Heart right ventricle (tissue), 16 donors: ENCODE data around the gene TMC3. TPM values are rescaled to one million over a fixed set of nuclear protein-coding genes. Genes with fewer than 3 reads are reported as not detected.

Source experiments
- ATAC-seq, 8 donors: fragments of 200-7000 bp; cut with Tn5 transposase; one replicate each; pipeline ENCODE4 v1.9.1; 2020; ENCODE audit warnings: mild to moderate bottlenecking in 8 of 8, moderate library complexity in 8 of 8, moderate number of reproducible peaks in 1 of 8
- DNase-seq, 2 donors: peaks; one replicate each; pipeline ENCODE4 v3.0.0-alpha.2; 2020
- H3K27ac ChIP-seq, 10 donors: fragments of 200-600 bp; sonication (generic) in 2 of 10; one replicate each; pipeline versions ENCODE4 v1.5.0 to v1.8.0; 2020 to 2022; ENCODE audit warnings: mild to moderate bottlenecking in 3 of 10
- H3K27me3 ChIP-seq, 7 donors: fragments of 200-600 bp; one replicate each; pipeline ENCODE4 v1.8.0; 2021 to 2022; ENCODE audit warnings: mild to moderate bottlenecking in 2 of 7
- H3K36me3 ChIP-seq, 9 donors: fragments of 200-600 bp; sonication (generic) in 1 of 9; one replicate each; pipeline versions ENCODE4 v1.5.0 to v1.8.0; 2020 to 2022; ENCODE audit warnings: mild to moderate bottlenecking in 2 of 9
- H3K4me1 ChIP-seq, 9 donors: fragments of 200-600 bp; sonication (generic) in 1 of 9; one replicate each; pipeline versions ENCODE4 v1.5.0 to v1.8.0; 2020 to 2022; ENCODE audit warnings: mild to moderate bottlenecking in 4 of 9
- H3K4me3 ChIP-seq, 10 donors: fragments of 200-600 bp; sonication (generic) in 2 of 10; one replicate each; pipeline versions ENCODE4 v1.5.0 to v1.8.0; 2020 to 2022; ENCODE audit warnings: mild to moderate bottlenecking in 7 of 10, moderate library complexity in 2 of 10
- H3K9me3 ChIP-seq, 11 donors: fragments of 200-600 bp in 10 of 11; sonication (generic) in 2 of 11; one replicate each; pipeline versions ENCODE4 v1.5.0 to v1.8.0; 2013 to 2022; ENCODE audit warnings: mild to moderate bottlenecking in 2 of 11, control low read depth in 1 of 11, moderate library complexity in 1 of 11
- CTCF ChIP-seq, 9 donors: fragments of 200-600 bp; sonication (generic) in 2 of 9; IDR thresholded peaks; one replicate each; pipeline versions ENCODE4 v1.5.0 to v1.8.0; 2021 to 2022; ENCODE audit warnings: antibody characterized with exemption in 9 of 9, mild to moderate bottlenecking in 5 of 9, moderate library complexity in 1 of 9
- WGBS, 2 donors: extraction: QIAGEN DNeasy Blood & Tissue Kit; methylation state at CpG; one replicate each; pipeline ENCODE4 v1.1.7; 2013; ENCODE audit warnings: inconsistent platforms in 1 of 2; 5-methylcytosine and 5-hydroxymethylcytosine counted together
- intact Hi-C, 10 donors: fragments of 100-400 bp; cut with DNase I; formaldehyde crosslinking; loops; one replicate each; pipeline versions ENCODE4 v1.11.1 to v1.14.2; 2022
- polyA plus RNA-seq, 2 donors: library from polyadenylated mRNA; stranded (reverse); fragments of 200-250 nt; gene quantifications; one replicate each; pipeline ENCODE4 v1.2.3, GENCODE V29; 2013
- total RNA-seq, 10 donors: library from RNA; stranded (reverse); fragmentation: NEBNext Ultra II Directional in 3 of 10; extraction: Animal tissue kit (Norgen Biotek cat#: 25700) in 3 of 10; gene quantifications; one replicate each; pipeline versions ENCODE4 v1.2.1 to v1.2.4, GENCODE V29; 2021 to 2023
- donor health status: Arrhythmogenic right ventricular cardiomyopathy.
- donor health status: ischemic (EF 13 %, LVEDD 7.1; RV severe dilation, severe dysfunction).
- donor health status: healthy with polysubstance abuse.
- donor health status: DM: no; HTN: yes; CAD: no.
- donor health status: DM: no; HTN: no; CAD: no.
- donor health status: ischemic (EF 25% LVEDD 6.9; RV normal size, moderate dysfunction).
- donor health status: ischemic (EF 25% LVEDD 5.7; RV mildly dilated, moderate dysfunction).
- donor health status: healthy.
- donor health status: DM: yes; HTN: yes; CAD: no.
- donor health status: Ischemic cardiomyopathy.
- donor health status: ischemic (EF 35%, LVEDD 5.7; RV mildly dilated, moderate dysfunction).
- donor health status: nonischemic (EF 11% LVEDD 7.7; RV severe dilation, severe dysfunction).
- donor health status: DM: yes; HTN: yes; CAD: no.
- donor health status: PGD.
- donor health status: ischemic (EF 29% LVEDD 5.4; RV normal size, mild dysfunction).
- donor health status: nonischemic (EF 23%, LVEDD 6.1; RV moderate dilation, normal function).

Gene TMC3
- total and polyA plus RNA-seq, 12 donors: under 0.01 TPM; not detected in 11

GRCh38 chr15:81385721-81386076, 11.7 kb upstream of the TMC3 start:
- peaks cover 0 to 3% (median 0%) of the 10 kb centered on the region in 7 donors for H3K27me3 ChIP-seq
- DNase-seq (no peak), ATAC-seq (no peak)
- WGBS, 2 donors: 95 to 97% methylated on average over 4 of the region's 4 CpGs
- H3K36me3 ChIP-seq: no peaks in the 10 kb centered on the region
- no peaks in the 10 kb centered on the region for H3K4me1 ChIP-seq
- intact Hi-C loops: loop anchor here in 2 of 10 donors (5.0 kb wide), 2 partner anchors 93 to 103 kb away; no protein-coding TSS in a partner anchor
- TF ChIP-seq CTCF (IDR thresholded peaks at IDR 0.05): no peak
- no peak overlapping the region for H3K27ac ChIP-seq
- no peak overlapping the region for H3K4me3 ChIP-seq
- peaks cover 0 to 3% (median 0%) of the 10 kb centered on the region in 11 donors for H3K9me3 ChIP-seq

- Histone ChIP-seq H3K9me3 (peaks cover 0 to 3% (median 0%) of the 10 kb centered on the region in 11 donors), H3K36me3 (no peaks in the 10 kb centered on the region), H3K27ac (no peak overlapping the region), H3K4me3 (no peak overlapping the region), H3K4me1 (no peaks in the 10 kb centered on the region), H3K27me3 (peaks cover 0 to 3% (median 0%) of the 10 kb centered on the region in 7 donors)
- no peak for ATAC-seq
- TF ChIP-seq CTCF (IDR thresholded peaks at IDR 0.05): no peak
- DNase-seq: no peak
- WGBS, 2 donors: 86 to 92% methylated on average over 6 of the region's 6 CpGs
- intact Hi-C loops: loop anchor here in 2 of 10 donors (5.0 kb wide), 2 partner anchors 93 to 103 kb away; no protein-coding TSS in a partner anchor
Measured at GRCh38 chr15:81384891-81385720, 11.1 kb upstream of the TMC3 start.

- intact Hi-C loops: no loop called here
- TF ChIP-seq CTCF (IDR thresholded peaks at IDR 0.05): no peak
- peaks cover 0 to 3% (median 0%) of the 10 kb centered on the region in 7 donors for H3K27me3 ChIP-seq
- peaks cover 0 to 3% (median 0%) of the 10 kb centered on the region in 11 donors for H3K9me3 ChIP-seq
- ATAC-seq (no peak), DNase-seq (no peak)
- 62 to 72% methylated on average over 2 of the region's 2 CpGs for WGBS, 2 donors
- H3K4me3 ChIP-seq: no peak overlapping the region
- H3K27ac ChIP-seq: no peak overlapping the region
- H3K4me1 ChIP-seq: peaks cover 0 to 11% (median 0%) of the 10 kb centered on the region in 9 donors
- no peaks in the 10 kb centered on the region for H3K36me3 ChIP-seq
Measured at GRCh38 chr15:81381720-81382119, 7.7 kb upstream of the TMC3 start.

- intact Hi-C loops: no loop called here
- Histone ChIP-seq H3K4me3 (no peak overlapping the region), H3K27me3 (peaks cover 0 to 3% (median 0%) of the 10 kb centered on the region in 7 donors), H3K4me1 (peaks cover 0 to 11% (median 0%) of the 10 kb centered on the region in 9 donors), H3K27ac (no peak overlapping the region), H3K9me3 (peaks cover 0 to 3% (median 0%) of the 10 kb centered on the region in 11 donors), H3K36me3 (no peaks in the 10 kb centered on the region)
- ATAC-seq (no peak), DNase-seq (no peak)
- 75 to 78% methylated on average over 2 of the region's 2 CpGs for WGBS, 2 donors
- no peak for TF ChIP-seq CTCF (IDR thresholded peaks at IDR 0.05)
Measured at GRCh38 chr15:81380668-81381067, 6.7 kb upstream of the TMC3 start.
